IgD-negative memory B cell (primary cell): ENCODE data around the gene TCF12. TPM values are rescaled to one million over a fixed set of nuclear protein-coding genes. Genes with fewer than 3 reads are reported as not detected.
A peak's percentile ranks its signal among the peaks of the same experiment; 100 is the strongest.

ENCODE experiments used
- H3K27ac Mint-ChIP-seq, 3 donors: one replicate each; pipeline ENCODE4 v1.8.0; 2020 to 2022; ENCODE audit warnings: mild to moderate bottlenecking in 3 of 3, mixed read lengths in 3 of 3, moderate library complexity in 1 of 3
- H3K27me3 Mint-ChIP-seq: one replicate; pipeline ENCODE4 v1.8.0; 2021; ENCODE audit warnings: mixed read lengths
- H3K36me3 Mint-ChIP-seq: one replicate; pipeline ENCODE4 v1.8.0; 2020; ENCODE audit warnings: mild to moderate bottlenecking, mixed read lengths
- H3K4me1 Mint-ChIP-seq, 3 donors: one replicate each; pipeline ENCODE4 v1.8.0; 2020 to 2022; ENCODE audit warnings: mixed read lengths in 3 of 3, mild to moderate bottlenecking in 1 of 3
- H3K4me3 Mint-ChIP-seq, 4 donors: one replicate each; pipeline ENCODE4 v1.8.0; 2020 to 2022; ENCODE audit warnings: mild to moderate bottlenecking in 4 of 4, mixed read lengths in 4 of 4, moderate library complexity in 3 of 4
- H3K9me3 Mint-ChIP-seq, 3 donors: one replicate each; pipeline ENCODE4 v1.8.0; 2020 to 2021; ENCODE audit warnings: mixed read lengths in 3 of 3, mild to moderate bottlenecking in 1 of 3
- polyA plus RNA-seq: library from polyadenylated mRNA; unstranded; fragments of 300-500 nt; fragmentation: Illumina TruSeq; gene quantifications from one replicate; pipeline ENCODE4 v1.2.3, GENCODE V29; 2021

Gene TCF12
- 58.0 TPM for polyA plus RNA-seq

- H3K4me3 Mint-ChIP-seq, result peak within 1 kb of the TSS; percentile 89 to 96 (median 94)
- no peaks in the 10 kb centered on the region for H3K27me3 Mint-ChIP-seq
- peak within 1 kb of the TSS; percentile 94 to 96 (median 95) for H3K27ac Mint-ChIP-seq
- H3K36me3 Mint-ChIP-seq, result peaks cover 3% of the 10 kb centered on the region
- no peaks in the 10 kb centered on the region for H3K9me3 Mint-ChIP-seq
- peaks cover 23 to 28% (median 24%) of the 10 kb centered on the region in 3 donors for H3K4me1 Mint-ChIP-seq
Observed at GRCh38 chr15:56918046-56918938, at the start of gene TCF12. Gene TCF12 (plus strand): TSS chr15:56918644. CDS start chr15:56919914, 1,270 bp downstream.

DNA sequence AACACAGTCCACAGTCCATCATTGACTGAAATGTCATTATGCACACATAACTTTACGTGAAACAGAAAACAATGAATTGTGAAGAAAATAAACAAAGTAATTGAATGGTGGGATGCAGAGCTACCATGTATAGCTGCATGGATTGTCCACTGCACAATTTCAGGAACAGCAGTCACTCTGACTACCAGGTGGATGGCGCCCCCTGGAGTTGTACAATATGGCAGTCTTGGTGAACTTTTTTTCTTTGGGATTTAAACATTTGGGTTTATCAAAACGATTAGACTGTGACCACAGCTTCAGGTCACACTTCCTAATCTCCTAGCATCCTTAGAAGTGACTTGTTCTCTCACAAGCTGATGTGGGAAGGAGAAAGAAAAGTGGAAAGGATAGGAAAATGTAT lies 48.9 kb upstream of the TCF12 start:
- H3K27me3 Mint-ChIP-seq, result no peaks in the 10 kb centered on the region
- no peak overlapping the region for H3K27ac Mint-ChIP-seq
- H3K4me1 Mint-ChIP-seq, result peaks cover 4 to 5% (median 4%) of the 10 kb centered on the region in 3 donors
- no peaks in the 10 kb centered on the region for H3K36me3 Mint-ChIP-seq
- H3K4me3 Mint-ChIP-seq, result no peak overlapping the region
- H3K9me3 Mint-ChIP-seq, result no peaks in the 10 kb centered on the region

DNA sequence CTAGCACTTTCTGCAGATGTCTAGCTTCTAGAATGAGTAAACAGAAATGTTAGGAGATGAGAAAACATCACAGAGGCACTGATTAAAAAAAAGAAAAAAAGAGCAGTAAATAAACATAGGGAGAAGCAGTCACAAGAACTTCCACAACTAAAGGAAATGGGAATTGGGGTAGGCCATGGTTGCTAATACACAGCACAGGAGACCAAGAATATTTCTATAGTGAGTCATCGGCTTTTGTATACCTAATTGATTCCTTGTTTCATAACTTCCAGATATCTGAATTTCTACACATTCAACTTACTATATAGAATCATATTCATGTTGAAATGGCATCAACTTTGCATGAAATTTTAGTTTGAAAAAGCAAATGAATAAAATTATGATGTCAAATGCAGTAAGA lies 47.3 kb upstream of the TCF12 start:
- Mint-ChIP-seq H3K4me3 (no peak overlapping the region), H3K4me1 (peaks cover 4 to 5% (median 4%) of the 10 kb centered on the region in 3 donors), H3K27me3 (no peaks in the 10 kb centered on the region), H3K9me3 (no peaks in the 10 kb centered on the region), H3K36me3 (no peaks in the 10 kb centered on the region), H3K27ac (no peak overlapping the region)

- peak overlapping the region in 1 of 3 donors; percentile 45 for H3K27ac Mint-ChIP-seq
- peaks cover 1 to 2% (median 1%) of the 10 kb centered on the region in 3 donors for H3K4me1 Mint-ChIP-seq
- H3K4me3 Mint-ChIP-seq, result no peak overlapping the region
- no peaks in the 10 kb centered on the region for H3K36me3 Mint-ChIP-seq
- no peaks in the 10 kb centered on the region for H3K27me3 Mint-ChIP-seq
- no peaks in the 10 kb centered on the region for H3K9me3 Mint-ChIP-seq
Observed at GRCh38 chr15:56871867-56872266, 46.6 kb upstream of the TCF12 start.

- H3K4me1 Mint-ChIP-seq, result peaks cover 2 to 7% (median 6%) of the 10 kb centered on the region in 3 donors
- H3K4me3 Mint-ChIP-seq, result no peak overlapping the region
- no peaks in the 10 kb centered on the region for H3K36me3 Mint-ChIP-seq
- no peaks in the 10 kb centered on the region for H3K9me3 Mint-ChIP-seq
- no peak overlapping the region for H3K27ac Mint-ChIP-seq
- H3K27me3 Mint-ChIP-seq, result no peaks in the 10 kb centered on the region
Observed at GRCh38 chr15:56877255-56877970, 41.0 kb upstream of the TCF12 start.

DNA sequence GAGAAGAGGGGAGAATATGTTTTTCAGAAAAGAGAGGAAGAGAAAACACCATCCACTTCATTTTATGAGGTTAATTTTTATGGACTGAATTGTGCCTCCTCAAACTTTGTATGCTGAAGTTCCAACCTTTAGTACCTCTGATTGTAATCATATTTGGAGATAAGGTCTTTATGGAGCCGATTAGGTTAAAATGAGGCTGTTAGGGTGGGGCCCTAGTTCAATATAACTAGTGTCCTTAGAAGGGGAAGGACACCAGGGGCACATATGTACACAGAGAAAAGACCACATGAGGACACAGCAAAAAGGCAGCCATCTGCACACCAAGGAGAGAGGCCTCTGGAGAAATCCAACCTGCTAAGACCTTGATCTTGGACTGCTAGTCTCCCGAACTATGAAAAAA lies 38.9 kb upstream of the TCF12 start:
- no peak overlapping the region for H3K27ac Mint-ChIP-seq
- no peak overlapping the region for H3K4me3 Mint-ChIP-seq
- H3K9me3 Mint-ChIP-seq, result no peaks in the 10 kb centered on the region
- peaks cover 2 to 7% (median 6%) of the 10 kb centered on the region in 3 donors for H3K4me1 Mint-ChIP-seq
- no peaks in the 10 kb centered on the region for H3K27me3 Mint-ChIP-seq
- no peaks in the 10 kb centered on the region for H3K36me3 Mint-ChIP-seq

GRCh38 chr15:56883088-56883487 lies 35.4 kb upstream of the TCF12 start:
- no peaks in the 10 kb centered on the region for H3K9me3 Mint-ChIP-seq
- H3K4me3 Mint-ChIP-seq, result no peak overlapping the region
- peak overlapping the region in 2 of 3 donors; percentile 37 to 54 for H3K27ac Mint-ChIP-seq
- no peaks in the 10 kb centered on the region for H3K27me3 Mint-ChIP-seq
- H3K4me1 Mint-ChIP-seq, result peaks cover 6 to 20% (median 11%) of the 10 kb centered on the region in 3 donors
- no peaks in the 10 kb centered on the region for H3K36me3 Mint-ChIP-seq

DNA sequence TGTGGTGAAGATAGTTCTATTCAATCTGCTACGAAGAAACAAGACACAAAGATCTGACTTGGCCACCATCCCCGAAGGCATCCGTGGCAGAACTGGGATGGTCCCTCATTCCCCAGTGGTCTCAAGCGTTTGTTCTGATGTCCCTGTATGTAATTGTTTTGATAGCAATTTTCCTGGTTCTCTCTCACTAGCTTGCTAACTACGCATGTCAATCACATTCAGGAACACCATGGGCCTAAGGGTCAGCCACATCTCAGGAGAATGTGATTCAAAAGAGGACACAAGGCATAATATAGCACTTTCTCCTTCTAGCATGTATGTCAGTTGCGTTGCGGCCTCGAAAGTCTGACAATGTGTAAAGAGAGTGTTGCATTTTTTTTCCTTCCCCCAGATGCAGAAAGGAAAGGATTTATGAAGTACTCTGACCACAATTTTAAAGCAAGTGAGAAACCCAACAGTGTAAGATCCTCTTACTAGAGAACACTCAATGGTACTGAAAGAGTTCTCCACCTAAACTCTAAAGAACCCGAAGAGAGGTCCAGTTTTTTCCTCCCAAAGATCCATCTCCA lies 32.0 kb upstream of the TCF12 start:
- Mint-ChIP-seq H3K4me1 (peaks cover 17 to 28% (median 19%) of the 10 kb centered on the region in 3 donors), H3K27me3 (no peaks in the 10 kb centered on the region), H3K27ac (peak overlapping the region; percentile 86 to 98 (median 98)), H3K9me3 (no peaks in the 10 kb centered on the region), H3K4me3 (peak overlapping the region; percentile 87 to 96 (median 88)), H3K36me3 (no peaks in the 10 kb centered on the region)

DNA sequence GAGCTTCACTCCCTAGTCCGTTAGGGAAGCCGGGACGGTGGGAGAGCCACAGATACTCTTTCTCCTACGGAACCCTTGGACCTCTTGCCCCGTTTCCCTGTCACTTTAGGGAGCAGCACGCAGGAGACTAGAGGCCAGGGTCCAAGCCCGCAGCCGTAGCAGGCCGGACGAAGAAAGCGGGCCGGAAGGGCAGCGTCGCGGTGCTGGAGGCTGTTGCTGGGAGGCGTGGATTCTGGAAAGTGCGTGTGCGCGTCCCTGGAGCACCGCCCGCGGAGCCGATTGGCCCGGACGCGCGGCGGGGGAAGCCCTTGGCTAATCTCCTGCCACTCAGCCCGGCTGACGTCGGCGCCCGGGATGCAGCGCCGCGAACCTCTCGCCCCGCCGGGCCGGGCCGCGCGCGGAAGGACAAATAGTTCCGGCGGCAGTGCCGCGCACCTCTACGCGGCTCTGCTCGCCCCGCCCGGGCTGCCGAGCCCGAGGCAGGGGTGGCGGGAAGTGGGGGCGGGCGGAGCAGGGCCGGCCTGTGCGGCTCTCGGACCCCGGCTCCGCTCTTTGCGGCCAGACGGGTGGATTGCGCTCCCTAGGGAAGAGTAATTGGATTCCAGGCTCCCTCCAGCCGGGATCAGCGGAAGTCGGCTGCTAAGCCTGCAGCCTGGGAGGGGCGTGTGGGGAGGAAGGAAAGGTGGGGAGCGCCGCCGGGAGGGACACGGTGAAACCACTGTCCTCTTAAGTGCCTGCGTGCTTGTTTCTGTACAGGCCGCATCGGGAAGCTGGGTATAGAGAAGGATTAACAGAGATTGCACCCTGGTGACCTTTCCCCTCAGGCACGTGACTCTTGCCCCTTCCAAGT lies 31.3 kb upstream of the TCF12 start:
- Mint-ChIP-seq H3K4me3 (peak overlapping the region; percentile 87 to 96 (median 88)), H3K27me3 (no peaks in the 10 kb centered on the region), H3K9me3 (no peaks in the 10 kb centered on the region), H3K4me1 (peaks cover 17 to 28% (median 19%) of the 10 kb centered on the region in 3 donors), H3K36me3 (no peaks in the 10 kb centered on the region), H3K27ac (peak overlapping the region; percentile 86 to 98 (median 98))

- no peaks in the 10 kb centered on the region for H3K36me3 Mint-ChIP-seq
- no peaks in the 10 kb centered on the region for H3K27me3 Mint-ChIP-seq
- H3K4me1 Mint-ChIP-seq, result peaks cover 17 to 28% (median 19%) of the 10 kb centered on the region in 3 donors
- H3K27ac Mint-ChIP-seq, result peak overlapping the region; percentile 86 to 98 (median 98)
- peak overlapping the region; percentile 87 to 96 (median 88) for H3K4me3 Mint-ChIP-seq
- H3K9me3 Mint-ChIP-seq, result no peaks in the 10 kb centered on the region
Observed at GRCh38 chr15:56887782-56888438, 30.5 kb upstream of the TCF12 start.

DNA sequence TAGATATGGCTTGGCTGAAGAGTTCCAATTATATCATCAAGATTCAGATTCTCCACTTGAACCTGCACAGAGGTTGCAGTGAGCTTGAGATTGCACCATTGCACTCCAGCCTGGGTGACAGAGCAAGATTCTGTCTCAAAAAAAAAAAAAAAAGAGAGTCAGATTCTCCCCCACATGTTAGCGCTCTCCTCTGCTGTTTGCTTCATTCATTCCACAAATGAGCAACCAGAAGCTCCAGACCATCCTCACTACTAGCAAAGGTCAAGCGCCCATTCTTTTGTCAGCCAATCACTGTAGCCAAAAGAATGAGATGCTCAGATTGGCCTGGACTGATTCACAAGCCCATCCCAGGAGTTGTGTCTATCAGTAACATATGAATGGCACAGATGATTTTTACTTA lies 28.4 kb upstream of the TCF12 start:
- H3K27me3 Mint-ChIP-seq, result no peaks in the 10 kb centered on the region
- no peak overlapping the region for H3K27ac Mint-ChIP-seq
- H3K36me3 Mint-ChIP-seq, result no peaks in the 10 kb centered on the region
- H3K9me3 Mint-ChIP-seq, result no peaks in the 10 kb centered on the region
- peaks cover 17 to 28% (median 19%) of the 10 kb centered on the region in 3 donors for H3K4me1 Mint-ChIP-seq
- H3K4me3 Mint-ChIP-seq, result peak overlapping the region in 1 of 4 donors; percentile 71

GRCh38 chr15:56891852-56892440 lies 26.5 kb upstream of the TCF12 start:
- peaks cover under 1% of the 10 kb centered on the region for H3K36me3 Mint-ChIP-seq
- H3K9me3 Mint-ChIP-seq, result no peaks in the 10 kb centered on the region
- H3K27me3 Mint-ChIP-seq, result no peaks in the 10 kb centered on the region
- H3K27ac Mint-ChIP-seq, result no peak overlapping the region
- H3K4me3 Mint-ChIP-seq, result no peak overlapping the region
- peaks cover 12 to 15% (median 13%) of the 10 kb centered on the region in 3 donors for H3K4me1 Mint-ChIP-seq

DNA sequence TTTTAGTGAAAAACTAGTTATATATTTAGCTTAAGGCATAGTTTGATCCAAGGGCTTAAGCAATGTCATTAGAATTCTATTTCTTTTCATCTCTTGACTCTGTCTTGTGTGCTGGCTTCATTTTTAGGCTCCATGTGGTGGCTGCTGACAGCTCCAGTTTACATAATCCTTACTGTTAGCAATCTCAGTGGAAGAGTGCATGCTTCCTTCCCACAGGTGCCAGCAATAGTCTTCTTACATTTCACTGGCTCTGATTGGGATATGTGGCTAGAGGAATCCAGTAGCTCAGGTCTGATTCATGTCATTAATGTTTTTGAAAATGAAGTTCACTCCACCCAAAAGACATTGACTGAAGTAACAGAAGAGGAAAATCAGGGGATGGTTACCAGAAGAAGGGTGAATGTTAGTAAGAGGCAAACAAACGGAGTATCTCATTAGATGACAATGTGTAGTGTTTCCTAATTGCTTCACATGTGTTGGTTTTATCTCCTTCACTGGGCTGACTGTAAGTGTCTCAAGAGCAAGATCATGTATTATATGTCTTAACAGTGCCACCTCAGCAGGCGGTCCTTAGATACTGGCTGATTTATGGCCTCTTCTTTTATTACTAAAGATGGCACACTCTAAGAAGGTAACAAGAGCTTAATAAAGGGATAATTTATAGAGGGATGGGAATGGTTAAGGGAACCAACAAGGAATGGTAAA lies 25.6 kb upstream of the TCF12 start:
- Mint-ChIP-seq H3K27ac (peak overlapping the region in 1 of 3 donors; percentile 21), H3K27me3 (no peaks in the 10 kb centered on the region), H3K4me3 (peak overlapping the region in 1 of 4 donors; percentile 27), H3K4me1 (peaks cover 10 to 12% (median 11%) of the 10 kb centered on the region in 3 donors), H3K36me3 (peaks cover 3% of the 10 kb centered on the region), H3K9me3 (peaks cover 0 to 2% (median 0%) of the 10 kb centered on the region in 3 donors)
